ENCODE measurements around the gene LETM1.

DNA sequence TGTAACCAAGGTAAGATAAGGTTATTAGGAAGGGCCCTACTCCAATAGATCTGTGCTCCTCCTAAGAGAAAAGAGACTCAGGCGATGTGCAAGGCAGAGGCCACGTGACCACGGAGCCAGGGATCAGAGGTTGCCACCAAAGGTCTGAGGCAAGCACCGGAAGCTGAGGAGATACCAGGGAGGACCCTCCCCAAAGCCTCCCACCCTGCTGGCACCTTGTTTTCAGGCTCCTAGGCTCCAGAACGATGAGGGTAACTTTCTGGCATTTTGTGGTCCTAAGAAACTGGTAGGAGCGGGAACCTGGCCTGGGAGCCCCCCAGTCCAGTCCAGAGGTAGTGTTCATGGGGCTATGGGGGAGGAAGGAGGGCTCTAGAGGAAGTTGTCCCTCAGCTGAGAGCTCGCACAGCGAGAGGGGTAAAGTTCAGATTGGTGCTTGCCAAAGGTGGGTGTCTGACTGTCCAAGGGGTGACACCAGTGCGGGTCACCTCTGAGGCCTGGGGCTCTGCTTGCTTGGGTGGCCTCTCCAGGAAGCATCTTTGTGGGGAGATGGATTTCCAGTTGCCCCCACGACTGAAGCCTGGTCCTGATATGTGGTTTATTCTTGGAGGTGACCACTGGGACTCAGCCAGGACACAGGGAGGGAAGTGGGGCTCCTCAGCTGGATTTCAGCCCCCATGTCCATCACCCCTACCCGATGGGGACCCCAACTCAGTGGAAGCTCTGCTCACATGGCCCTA is 7.5 kb upstream of the LETM1 start:
- no peak for TF ChIP-seq FOS (IDR thresholded peaks at IDR 0.05; ENCODE audit: borderline replicate concordance, insufficient read depth, low read length)
- TF ChIP-seq, protein P1, sequence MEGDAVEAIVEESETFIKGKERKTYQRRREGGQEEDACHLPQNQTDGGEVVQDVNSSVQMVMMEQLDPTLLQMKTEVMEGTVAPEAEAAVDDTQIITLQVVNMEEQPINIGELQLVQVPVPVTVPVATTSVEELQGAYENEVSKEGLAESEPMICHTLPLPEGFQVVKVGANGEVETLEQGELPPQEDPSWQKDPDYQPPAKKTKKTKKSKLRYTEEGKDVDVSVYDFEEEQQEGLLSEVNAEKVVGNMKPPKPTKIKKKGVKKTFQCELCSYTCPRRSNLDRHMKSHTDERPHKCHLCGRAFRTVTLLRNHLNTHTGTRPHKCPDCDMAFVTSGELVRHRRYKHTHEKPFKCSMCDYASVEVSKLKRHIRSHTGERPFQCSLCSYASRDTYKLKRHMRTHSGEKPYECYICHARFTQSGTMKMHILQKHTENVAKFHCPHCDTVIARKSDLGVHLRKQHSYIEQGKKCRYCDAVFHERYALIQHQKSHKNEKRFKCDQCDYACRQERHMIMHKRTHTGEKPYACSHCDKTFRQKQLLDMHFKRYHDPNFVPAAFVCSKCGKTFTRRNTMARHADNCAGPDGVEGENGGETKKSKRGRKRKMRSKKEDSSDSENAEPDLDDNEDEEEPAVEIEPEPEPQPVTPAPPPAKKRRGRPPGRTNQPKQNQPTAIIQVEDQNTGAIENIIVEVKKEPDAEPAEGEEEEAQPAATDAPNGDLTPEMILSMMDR (IDR thresholded peaks at IDR 0.05; ENCODE audit: extremely low read depth in 1 of 2, insufficient read depth in 1 of 2, low read depth in 1 of 2, low read length in 2 of 2): no peak
- no peak for TF ChIP-seq EZH2 (IDR thresholded peaks at IDR 0.05; ENCODE audit: borderline replicate concordance, low read depth, low read length, severe bottlenecking)
- no peak for TF ChIP-seq POLR2A (IDR thresholded peaks at IDR 0.05; ENCODE audit: low read depth, low read length)
- no peak for TF ChIP-seq JUN (IDR thresholded peaks at IDR 0.05; ENCODE audit: borderline replicate concordance, insufficient read depth, insufficient read length, low read depth)
- TF ChIP-seq, protein P2, sequence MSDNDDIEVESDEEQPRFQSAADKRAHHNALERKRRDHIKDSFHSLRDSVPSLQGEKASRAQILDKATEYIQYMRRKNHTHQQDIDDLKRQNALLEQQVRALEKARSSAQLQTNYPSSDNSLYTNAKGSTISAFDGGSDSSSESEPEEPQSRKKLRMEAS (IDR thresholded peaks at IDR 0.05; ENCODE audit: insufficient read depth, insufficient read length): no peak
- no peak for TF ChIP-seq MYC (IDR thresholded peaks at IDR 0.05; ENCODE audit: low read depth, low read length)

All from endothelial cell of umbilical vein (primary cell).